Skeletal muscle cell (primary cell): ENCODE data around the gene PRLR.

Experiments used
- DNase-seq: peaks from one replicate; pipeline ENCODE4 v3.0.0-alpha.2; 2010; ENCODE audit warnings: low read depth
- H3K4me3 ChIP-seq: 2 replicates; pipeline ENCODE4 v1.5.1; 2011; ENCODE audit warnings: low read depth, mild to moderate bottlenecking, control low read depth, low read length, moderate library complexity

The PRLR gene

DNA sequence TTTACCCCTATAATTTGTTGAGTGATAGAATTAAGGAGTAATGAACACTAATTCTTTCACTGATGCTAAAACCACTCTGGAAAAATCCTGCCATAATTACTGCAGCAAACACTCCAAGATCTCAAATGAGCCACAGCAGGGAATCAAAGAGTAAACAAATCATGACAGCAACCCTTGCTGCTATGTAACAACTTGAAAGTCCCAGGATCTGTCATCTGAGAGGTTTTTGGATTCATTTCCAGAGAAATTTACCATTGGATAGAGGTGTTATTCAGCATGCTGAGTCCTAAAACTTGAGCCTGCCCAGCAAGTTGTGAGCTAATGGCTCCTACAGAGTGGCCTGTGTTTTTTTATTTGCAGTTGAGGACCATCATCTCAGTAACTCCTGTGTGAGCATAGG lies 59.2 kb downstream of the PRLR start:
- DNase-seq = no peak

DNA sequence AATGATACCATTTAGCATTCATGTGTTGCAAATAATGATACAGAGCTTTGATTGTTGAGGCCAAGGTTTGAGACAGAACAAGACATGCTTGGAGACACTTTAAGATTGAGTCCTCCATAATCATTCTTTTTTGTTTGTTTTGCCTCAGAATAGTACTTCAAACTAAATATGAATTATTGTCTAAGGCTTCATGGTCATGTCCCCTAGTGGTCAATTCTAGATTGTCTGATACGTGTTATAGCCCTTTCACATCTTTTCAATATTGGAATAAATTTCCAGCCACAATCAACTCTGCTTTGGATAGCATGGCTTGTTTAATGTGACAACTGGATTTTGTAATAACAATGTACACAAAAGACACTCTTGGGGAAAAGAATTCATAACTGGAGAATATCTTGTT lies 64.2 kb downstream of the PRLR start:
- H3K4me3 ChIP-seq = no peak overlapping the region
- no peak for DNase-seq

More for the DNA sequence above, 59.2 kb downstream of the PRLR start:
- no peak overlapping the region for H3K4me3 ChIP-seq

DNA sequence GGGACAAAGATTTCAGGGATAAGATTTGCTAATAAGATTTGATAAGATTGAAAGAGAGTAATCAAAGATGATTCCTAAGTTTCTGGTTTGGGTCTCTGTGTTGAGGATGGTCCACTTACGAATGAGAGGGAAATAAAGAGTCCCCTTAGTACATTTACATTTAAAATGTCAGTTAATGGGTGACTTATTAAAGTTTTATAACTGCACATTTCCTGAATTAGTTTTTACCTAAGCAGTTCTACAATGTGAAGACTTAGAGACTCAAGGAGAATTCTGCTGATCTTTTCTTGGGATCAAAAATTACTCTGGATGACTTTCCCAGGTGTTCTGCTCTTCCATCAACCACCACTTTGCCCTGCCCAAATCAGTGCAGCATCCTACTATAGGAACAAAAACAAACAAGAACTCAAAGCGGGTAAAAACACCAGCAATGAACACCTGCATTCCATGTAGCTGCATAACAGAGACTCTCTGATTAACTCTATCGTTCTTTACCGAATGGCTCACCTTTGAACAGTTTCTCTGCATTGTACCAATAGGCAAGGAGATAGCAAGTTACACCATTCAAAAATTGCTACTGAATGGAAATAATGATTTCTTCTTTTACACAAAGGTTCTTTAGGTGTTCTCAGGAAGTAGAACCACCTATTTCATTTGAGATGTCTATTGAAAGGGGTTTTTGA lies 65.3 kb downstream of the PRLR start:
- no peak for DNase-seq
- H3K4me3 ChIP-seq = no peak overlapping the region

DNA sequence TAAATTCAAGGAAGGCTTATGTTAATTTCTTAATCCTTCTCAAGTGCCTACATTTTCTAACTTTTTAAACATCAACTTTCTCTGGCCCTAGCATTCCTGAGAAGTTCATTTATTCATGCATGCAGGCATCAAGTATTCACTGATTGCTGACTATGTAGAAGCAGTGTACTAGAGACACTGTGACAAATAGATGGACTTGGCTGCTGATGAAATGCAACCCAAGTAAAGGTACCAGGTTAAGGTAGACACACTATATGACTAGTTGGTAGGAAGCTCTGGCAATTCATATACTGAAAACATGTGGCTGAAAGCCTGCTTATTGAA lies 66.6 kb downstream of the PRLR start:
- DNase-seq = no peak

DNA sequence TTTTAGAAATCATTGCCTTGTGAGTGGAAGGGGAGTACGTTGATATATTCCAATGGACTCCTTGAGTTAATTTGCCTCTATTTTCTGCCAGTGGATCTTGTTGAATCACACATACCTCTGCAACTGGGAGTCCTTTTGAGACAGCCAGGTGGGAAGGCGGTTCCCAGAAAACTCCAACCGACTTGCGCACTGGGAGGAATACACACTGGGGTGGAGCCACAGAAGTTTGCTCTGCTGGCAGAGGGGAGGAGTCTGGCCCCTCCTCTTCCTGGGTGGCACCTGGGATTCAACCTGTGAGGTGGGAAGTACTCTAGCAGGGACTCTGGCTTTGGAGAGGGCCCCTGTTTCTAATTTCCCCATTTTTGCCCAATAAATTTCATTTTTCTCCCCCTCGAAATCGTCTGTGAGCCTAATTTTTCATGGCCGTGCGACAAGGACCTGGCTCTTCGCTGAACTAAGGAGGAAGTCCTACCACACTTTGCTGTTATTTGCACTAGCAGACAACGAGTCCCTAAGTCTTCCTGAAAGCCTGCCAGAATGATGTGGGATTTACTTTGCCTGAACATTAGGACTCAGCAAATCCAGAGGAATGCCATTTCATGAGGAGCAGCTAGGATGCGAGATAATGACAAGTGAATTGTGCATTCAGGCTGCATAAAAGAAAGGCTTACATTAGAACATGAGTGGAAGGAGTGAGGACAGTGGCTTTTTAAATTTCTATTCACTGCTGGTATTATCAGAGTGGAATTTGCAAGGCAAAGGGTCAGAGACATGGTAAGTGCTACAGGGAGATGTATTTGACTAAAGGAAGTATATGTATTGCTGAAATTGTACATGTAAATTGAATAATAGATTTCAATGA lies 67.2 kb downstream of the PRLR start:
- no peak overlapping the region for H3K4me3 ChIP-seq
- no peak for DNase-seq

More for the DNA sequence above, 66.6 kb downstream of the PRLR start:
- H3K4me3 ChIP-seq = no peak overlapping the region

DNA sequence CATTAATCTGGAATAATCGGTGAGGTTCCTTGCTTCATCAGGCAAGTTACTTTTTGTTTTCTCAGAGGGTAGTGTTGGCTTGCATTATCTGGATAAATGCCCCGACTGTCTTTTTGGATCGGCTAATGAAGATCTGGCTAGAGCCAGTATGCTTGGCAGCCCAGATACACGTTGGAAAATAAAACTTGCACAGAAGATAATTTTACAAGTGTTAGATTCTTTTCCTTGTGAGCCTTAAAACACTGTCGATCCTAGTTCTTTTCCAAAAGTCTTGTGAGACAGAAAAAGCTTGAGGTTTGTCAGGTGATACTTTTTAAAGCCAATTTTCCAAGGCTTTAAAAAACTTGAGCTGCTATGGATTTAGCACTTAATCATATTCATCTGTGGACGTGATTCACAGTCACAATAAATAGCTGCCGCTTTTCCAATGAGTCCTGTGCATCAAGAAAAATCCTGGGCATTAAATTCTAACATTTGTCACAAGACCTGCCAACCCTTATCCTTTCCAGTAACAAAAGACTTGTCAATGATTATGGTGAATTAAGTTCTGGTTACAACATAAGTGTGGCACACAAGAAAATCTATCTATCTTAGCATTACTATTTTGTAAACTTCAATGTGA lies 68.5 kb downstream of the PRLR start:
- H3K4me3 ChIP-seq = no peak overlapping the region
- DNase-seq = no peak

DNA sequence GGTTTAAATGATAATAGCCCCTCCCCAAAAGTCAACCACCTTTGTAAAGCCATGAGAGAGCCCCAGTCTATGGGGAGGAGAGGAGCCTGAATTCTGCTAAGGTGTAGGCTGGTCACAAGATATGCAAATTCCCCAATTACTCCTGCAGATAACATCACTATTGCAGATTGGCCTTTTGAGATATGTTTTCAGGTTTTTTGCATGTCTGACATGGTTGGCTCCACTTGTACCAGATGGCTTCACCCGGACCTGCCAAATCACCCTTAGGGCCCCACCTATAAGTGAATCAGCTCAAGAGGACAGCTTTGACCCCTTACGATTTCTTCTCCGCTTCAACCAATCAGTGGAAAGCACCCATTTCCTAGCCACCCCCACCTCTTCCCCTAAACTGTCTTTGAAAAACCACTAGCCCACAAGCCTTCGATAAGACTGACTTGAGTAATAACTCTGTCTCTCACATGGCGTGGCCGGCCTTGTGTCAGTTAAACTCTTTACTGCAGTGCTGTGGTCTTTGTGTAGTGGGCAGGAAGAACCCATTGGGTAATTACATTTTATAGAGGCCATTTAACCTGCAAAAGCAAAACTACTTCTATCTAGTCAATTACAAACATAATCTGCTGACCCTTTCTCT lies 69.7 kb downstream of the PRLR start:
- no peak overlapping the region for H3K4me3 ChIP-seq
- DNase-seq = no peak

DNA sequence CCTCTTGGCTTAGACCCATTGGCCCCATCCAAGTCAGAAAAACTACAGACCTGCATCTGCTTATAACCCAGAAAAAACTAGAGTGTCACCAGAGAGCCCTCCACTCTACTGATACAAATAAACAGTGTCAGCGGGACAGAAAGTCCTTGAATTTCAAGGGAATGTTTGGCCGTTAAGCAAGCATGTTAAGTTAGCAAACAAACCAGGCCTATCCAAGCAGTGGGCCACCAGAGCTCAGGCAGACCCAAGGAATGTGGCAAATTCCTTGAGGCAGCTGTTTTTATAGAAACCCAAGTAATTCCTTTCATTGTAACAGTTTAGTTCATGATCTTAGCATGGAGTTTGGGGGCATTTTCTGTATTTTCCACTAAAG lies 70.9 kb downstream of the PRLR start:
- no peak for DNase-seq
- H3K4me3 ChIP-seq = no peak overlapping the region

DNA sequence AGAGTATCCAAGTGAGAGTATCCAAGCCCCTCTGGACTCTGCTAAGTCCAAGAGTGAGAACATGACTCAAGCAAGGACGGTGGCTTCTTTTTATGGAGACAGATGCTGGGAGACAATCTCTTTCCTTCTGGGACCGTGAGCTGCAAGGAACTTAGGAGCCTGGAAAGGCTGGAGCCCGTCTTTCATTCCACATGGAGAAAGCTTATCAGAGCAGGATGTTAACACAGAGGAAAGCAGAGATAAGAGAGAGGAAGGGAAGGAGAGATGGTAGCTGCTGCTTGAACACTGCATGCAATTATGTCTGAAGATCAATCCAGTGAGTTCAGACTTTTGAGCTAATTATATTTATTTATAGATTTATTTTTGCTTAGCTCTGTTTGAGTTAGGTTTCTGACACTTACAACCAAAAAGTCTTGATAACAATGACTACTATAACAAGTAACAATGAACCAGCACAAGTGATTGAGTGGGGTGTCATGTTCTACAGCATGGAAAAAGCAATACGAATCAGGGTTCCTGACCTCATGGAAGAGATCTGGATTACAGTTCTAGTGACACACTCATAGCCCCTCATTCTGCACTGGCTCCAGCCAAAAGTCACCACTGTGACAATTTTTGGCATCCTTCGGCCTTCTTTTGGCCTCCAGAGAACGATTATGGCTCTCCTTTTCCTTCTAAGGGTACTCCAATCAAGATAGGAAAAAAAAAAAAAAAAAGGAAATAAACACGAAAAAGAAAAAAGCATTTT lies 71.5 kb downstream of the PRLR start:
- no peak overlapping the region for H3K4me3 ChIP-seq
- DNase-seq = no peak

DNA sequence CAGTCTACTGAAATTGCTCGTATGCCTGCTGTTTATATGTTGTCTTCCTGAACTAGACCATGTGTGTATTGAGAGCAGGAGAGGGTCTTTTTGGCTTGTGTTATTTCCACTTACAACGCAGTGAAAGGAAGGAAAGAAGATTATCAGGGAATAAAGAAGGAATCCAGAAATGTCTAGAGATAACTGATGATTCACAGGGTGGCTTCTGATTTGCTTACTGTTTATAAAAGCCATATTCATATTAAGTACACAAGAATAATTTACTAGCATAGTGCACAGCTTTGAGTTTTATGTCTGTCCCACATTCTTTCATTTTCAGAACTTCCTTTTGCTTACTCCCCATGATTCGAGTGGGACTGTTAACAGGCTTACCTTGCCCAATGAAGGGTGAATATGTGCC lies 72.1 kb downstream of the PRLR start:
- no peak overlapping the region for H3K4me3 ChIP-seq
- DNase-seq = no peak

DNA sequence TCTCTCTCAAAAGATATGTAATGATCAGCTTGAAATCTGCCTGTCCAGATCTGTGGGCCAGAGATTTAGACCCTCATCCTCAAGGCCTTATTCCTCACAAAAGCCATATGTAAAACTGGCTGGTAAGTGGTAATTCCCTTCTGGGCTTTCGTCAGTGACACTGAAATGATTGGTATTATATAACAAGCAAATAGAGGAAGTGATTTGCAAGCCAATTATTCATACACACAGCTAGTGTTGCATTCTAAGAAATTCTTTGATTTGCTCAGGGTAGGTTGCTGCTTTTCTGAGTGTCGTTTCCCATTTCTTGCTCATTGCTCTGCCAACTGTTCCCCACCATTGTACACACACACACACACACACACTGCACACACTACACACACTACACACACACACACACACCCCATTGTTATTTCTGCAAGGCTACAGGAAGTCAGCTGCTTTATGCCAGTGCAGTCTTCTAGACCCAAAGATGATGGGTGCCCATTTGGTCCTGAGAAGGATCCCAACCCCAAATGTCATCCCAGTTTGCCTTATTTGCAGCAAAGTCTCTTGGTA lies 76.8 kb downstream of the PRLR start:
- H3K4me3 ChIP-seq = no peak overlapping the region
- no peak for DNase-seq

DNA sequence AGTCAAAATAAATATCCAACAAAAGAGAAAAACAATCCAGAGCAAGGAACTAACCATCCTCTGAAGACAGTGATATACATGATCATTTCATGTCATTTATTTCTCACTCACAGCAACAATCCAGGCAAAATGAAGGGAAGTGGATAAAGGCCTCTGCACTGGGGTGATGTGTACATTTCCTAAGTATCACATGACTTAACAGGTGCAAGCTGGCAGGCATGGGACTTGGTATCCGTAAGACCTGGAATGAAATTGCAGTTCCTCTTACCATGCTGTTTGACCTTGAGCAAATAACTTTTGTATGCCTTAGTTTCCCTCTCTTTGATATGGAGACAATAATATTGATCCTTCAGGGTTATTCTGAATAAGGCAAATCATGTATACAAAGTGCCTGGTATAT lies 77.6 kb downstream of the PRLR start:
- DNase-seq = no peak
- H3K4me3 ChIP-seq = no peak overlapping the region

DNA sequence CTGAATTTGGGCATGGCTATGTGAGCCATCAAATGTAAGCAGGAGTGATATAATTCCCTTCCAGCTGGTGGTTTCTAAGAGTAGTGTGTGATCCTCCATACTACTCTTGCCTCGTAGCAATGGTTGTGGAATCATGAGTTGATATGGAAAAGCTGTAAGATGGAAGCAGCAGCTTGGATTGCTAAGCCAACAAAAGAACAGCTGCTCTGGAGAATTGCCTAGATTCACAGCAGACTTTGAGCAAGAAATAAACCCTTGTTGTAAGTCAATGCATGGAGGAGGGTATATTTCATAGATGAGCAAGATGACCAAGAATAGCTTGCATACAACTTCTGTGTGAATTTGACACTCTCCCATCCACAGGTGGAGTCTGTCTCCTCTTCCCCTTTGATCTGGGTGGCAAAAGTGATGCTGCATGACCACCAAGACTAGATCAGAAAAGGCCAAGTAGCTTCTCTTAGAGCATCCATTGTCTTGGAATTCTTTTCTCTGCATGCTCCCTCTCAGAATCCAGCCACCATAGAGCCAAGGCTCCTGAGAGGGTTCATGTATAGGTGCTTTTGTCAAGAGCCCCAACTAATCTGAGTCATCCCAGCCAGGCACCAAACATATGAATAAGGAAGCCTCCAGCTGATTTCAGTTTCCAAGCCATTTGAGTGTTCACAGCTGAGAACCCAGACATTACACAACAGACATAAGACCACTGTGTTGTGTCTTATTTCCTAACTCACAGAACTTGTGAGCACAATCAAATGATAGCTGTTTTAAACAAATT lies 79.0 kb downstream of the PRLR start:
- no peak for DNase-seq
- H3K4me3 ChIP-seq = no peak overlapping the region

DNA sequence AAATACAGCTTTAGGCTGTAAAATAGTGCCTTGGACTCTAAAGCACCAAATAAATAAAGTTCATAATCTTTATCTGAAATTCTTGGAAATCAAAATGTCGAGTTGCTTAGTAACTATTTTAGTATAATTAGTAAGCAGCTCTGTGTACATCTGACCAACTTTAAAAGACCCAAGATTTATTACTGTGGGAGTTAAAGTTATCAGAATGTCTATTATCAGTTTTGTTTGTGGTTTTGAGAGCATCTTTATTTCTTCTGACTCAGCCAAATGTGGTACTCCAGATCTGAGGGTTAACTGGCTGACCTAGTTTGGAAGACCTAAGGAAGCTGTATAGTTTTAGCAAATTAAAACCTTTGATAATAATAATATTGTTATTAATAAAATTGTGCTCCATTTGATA lies 81.2 kb downstream of the PRLR start:
- H3K4me3 ChIP-seq = no peak overlapping the region
- DNase-seq = no peak

DNA sequence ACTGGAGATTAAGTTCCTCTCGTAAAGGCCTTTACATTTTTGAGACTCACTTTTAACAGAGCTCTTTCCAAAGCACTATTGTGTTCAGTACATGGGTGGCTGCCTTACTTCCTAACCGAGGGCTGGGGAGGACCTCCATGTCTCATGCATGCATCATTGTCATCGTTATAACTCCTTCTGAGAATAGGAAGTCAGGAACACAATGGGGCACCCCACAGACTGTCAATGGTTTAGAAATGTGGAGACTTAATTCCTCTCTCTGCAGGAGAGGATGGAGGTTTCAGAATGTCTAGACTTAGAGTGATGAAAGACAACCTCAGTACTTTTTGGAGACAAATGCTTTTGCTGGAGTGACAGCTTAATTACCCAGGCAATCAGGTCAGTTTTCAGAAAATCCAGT lies 83.9 kb downstream of the PRLR start:
- DNase-seq = no peak

DNA sequence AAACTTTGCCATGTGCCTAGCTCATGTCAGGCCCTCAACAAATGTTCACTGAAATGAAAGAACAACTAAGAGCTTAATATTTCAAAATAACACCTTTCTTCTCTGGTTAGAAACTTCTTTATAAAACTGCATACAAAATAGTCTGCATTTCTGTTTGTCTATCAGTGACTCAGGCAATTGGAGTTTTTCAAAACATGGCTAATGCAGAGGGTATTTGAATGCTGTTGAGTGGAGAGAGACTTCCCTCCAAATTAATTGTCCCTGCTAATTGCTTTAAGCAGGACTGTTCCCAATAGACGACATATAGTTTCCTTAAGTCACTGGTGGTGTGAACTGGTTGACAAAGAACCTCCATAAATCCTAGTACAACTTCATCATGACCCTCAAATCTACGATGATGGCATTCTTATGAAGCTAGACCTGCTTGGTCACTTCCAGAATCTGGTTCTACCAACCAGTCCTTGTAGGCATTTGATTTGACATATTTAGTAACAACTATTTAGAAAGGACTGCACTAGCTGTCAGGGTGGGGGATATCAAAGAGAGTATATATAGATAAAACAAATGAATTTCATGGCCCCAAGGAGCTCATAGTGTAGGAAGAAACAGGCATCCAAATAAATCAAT lies 84.5 kb downstream of the PRLR start:
- H3K4me3 ChIP-seq = no peak overlapping the region
- no peak for DNase-seq

More for the DNA sequence above, 83.9 kb downstream of the PRLR start:
- no peak overlapping the region for H3K4me3 ChIP-seq

DNA sequence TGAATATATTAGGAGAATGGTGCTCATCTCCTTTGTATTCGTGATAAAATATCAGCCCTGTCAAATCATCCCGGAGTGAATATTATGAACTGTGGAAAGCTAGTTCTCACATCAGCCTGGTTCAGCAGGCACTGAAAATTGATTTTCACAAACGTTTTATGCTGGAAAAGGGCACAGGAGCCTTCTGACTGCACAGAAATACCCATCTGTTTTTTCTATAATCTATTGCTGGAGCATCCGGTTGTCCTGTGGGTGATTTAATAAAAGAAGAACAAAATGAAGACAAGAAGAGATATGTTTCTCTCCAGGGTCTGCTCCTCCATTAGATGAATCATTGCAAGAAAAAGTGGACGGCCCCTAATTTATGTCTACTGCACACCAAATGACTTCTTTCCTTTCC lies 85.3 kb downstream of the PRLR start:
- DNase-seq = no peak
- H3K4me3 ChIP-seq = no peak overlapping the region

DNA sequence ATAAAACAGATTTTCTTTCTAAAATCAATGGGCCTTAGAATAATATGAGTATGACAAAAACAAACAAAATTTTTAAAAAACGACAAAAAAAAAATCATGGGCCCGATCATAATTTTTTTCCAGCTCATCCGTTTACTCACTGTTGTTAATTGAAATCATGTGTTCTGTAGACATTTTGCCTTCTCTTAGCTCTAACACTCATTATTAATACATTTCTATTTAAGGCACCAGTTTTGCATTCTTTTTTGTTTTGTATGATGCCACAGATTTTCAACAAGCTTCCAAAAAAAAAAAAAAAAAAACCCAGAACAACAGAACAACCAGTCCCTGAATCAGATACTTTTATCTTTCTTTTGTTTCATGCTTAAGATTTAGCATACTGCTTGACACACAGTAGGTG lies 86.4 kb downstream of the PRLR start:
- no peak for DNase-seq
- no peak overlapping the region for H3K4me3 ChIP-seq
